Activated naive CD4-positive, alpha-beta T cell treated with anti-CD3 and anti-CD28 coated beads, Interleukin-2, amount 50 U/mL, for 24 hours (primary cell): ENCODE results near the gene COL13A1.

Experiments used
- H3K27ac Mint-ChIP-seq: one replicate; pipeline ENCODE4 v1.8.0; 2021; ENCODE audit warnings: mild to moderate bottlenecking, mixed read lengths
- H3K27me3 Mint-ChIP-seq: one replicate; pipeline ENCODE4 v1.8.0; 2021; ENCODE audit warnings: mixed read lengths
- H3K36me3 Mint-ChIP-seq: one replicate; pipeline ENCODE4 v1.8.0; 2021; ENCODE audit warnings: mixed read lengths
- H3K4me1 Mint-ChIP-seq: one replicate; pipeline ENCODE4 v1.8.0; 2021; ENCODE audit warnings: mixed read lengths
- H3K4me3 Mint-ChIP-seq: one replicate; pipeline ENCODE4 v1.8.0; 2021; ENCODE audit warnings: mild to moderate bottlenecking, mixed read lengths
- H3K9me3 Mint-ChIP-seq: one replicate; pipeline ENCODE4 v1.8.0; 2021; ENCODE audit warnings: mixed read lengths

The COL13A1 gene

GRCh38 chr10:69965086-69965485, 163.4 kb downstream of the COL13A1 start:
- H3K9me3 Mint-ChIP-seq: no peaks in the 10 kb centered on the region
- H3K36me3 Mint-ChIP-seq: no peaks in the 10 kb centered on the region
- no peak overlapping the region for H3K27ac Mint-ChIP-seq
- H3K4me3 Mint-ChIP-seq: no peak overlapping the region
- no peaks in the 10 kb centered on the region for H3K27me3 Mint-ChIP-seq
- H3K4me1 Mint-ChIP-seq: no peaks in the 10 kb centered on the region

- Mint-ChIP-seq H3K36me3 (no peaks in the 10 kb centered on the region), H3K4me1 (no peaks in the 10 kb centered on the region), H3K9me3 (no peaks in the 10 kb centered on the region), H3K4me3 (no peak overlapping the region), H3K27me3 (no peaks in the 10 kb centered on the region), H3K27ac (no peak overlapping the region)
These were observed 164.4 kb downstream of the COL13A1 start for GRCh38 chr10:69965919-69966662.

DNA sequence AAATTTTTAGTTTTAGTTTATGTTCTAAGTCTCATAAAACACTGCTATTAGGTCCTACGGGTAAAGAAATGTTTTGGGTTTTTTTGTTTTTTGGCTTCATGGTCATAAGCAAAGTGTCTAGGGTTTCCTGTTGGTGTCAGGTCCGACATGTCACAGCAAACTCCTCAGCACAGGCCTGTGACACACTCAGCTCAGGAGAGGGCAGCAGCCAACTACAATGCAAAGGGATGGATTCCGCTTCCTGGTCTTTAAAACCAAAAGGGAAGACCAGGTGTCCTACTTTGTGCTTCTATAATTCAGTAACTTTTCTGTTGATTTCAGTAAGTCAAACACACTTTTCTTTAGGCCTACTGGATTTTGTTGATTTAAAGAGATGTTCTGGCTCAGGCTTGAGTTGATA, 167.1 kb downstream of the COL13A1 start:
- no peaks in the 10 kb centered on the region for H3K4me1 Mint-ChIP-seq
- H3K36me3 Mint-ChIP-seq: no peaks in the 10 kb centered on the region
- no peak overlapping the region for H3K27ac Mint-ChIP-seq
- H3K27me3 Mint-ChIP-seq: peaks cover 3% of the 10 kb centered on the region
- no peaks in the 10 kb centered on the region for H3K9me3 Mint-ChIP-seq
- H3K4me3 Mint-ChIP-seq: no peak overlapping the region

DNA sequence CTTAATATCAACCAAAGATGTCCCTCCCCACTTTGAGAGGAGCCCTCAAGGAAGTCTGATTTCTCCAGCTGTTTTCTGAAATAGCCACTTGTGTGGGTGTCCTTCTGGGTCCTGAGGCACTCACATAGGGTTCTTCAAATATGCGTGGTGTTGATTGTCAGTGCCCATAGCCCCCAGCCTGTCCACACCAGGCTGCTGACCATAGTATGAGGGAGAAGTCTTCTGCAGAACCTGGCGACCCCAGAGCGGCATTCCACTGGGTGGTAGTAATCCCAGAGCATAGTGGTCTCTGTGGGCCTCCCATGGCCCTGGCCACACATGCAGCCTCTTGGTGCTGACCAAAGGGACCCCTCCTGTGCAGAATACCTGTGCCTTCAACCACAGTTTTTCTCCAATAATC, 168.3 kb downstream of the COL13A1 start:
- Mint-ChIP-seq H3K27me3 (peaks cover 3% of the 10 kb centered on the region), H3K9me3 (no peaks in the 10 kb centered on the region), H3K4me3 (no peak overlapping the region), H3K27ac (no peak overlapping the region), H3K36me3 (no peaks in the 10 kb centered on the region), H3K4me1 (no peaks in the 10 kb centered on the region)

GRCh38 chr10:69972981-69973397, 171.3 kb downstream of the COL13A1 start:
- H3K9me3 Mint-ChIP-seq: no peaks in the 10 kb centered on the region
- H3K4me3 Mint-ChIP-seq: no peak overlapping the region

GRCh38 chr10:69973678-69974077, 172.0 kb downstream of the COL13A1 start:
- Mint-ChIP-seq H3K4me1 (peaks cover 7% of the 10 kb centered on the region), H3K4me3 (no peak overlapping the region), H3K9me3 (peaks cover 5% of the 10 kb centered on the region), H3K27ac (no peak overlapping the region), H3K27me3 (peaks cover 15% of the 10 kb centered on the region), H3K36me3 (peaks cover 3% of the 10 kb centered on the region)

More at GRCh38 chr10:69972981-69973397, 171.3 kb downstream of the COL13A1 start:
- peaks cover 7% of the 10 kb centered on the region for H3K4me1 Mint-ChIP-seq
- no peaks in the 10 kb centered on the region for H3K36me3 Mint-ChIP-seq
- peaks cover 11% of the 10 kb centered on the region for H3K27me3 Mint-ChIP-seq
- no peak overlapping the region for H3K27ac Mint-ChIP-seq

DNA sequence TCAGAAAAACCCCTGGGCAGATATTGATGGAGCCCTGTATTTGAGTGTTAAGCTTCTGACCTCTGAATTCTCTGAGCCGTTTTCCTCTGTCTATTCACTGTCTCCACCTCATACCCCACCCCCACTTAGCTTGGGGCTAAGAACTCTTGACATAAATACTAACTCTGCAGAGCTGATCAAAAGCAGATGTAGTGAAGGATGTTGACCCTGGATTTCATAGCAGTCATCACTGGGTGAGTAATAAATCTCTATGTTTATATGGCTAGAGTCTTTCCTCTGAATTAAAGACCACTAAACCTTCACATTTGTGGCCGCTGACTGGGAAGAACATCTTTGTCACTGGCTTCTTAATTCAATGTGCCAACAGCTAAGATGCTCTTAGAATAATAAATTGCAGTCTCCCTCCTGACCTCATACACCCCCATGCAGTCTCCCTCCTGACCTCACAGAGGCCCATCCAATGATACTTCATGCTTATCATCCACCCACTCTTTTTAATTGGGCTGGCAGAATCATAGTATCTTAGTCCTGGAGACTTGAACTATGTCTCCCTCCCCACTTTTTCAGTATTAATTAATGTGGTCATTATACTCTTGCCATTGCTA, 172.9 kb downstream of the COL13A1 start:
- Mint-ChIP-seq H3K4me3 (no peak overlapping the region), H3K27ac (no peak overlapping the region), H3K36me3 (peaks cover 3% of the 10 kb centered on the region), H3K4me1 (peaks cover 7% of the 10 kb centered on the region), H3K9me3 (peaks cover 11% of the 10 kb centered on the region), H3K27me3 (peaks cover 19% of the 10 kb centered on the region)

DNA sequence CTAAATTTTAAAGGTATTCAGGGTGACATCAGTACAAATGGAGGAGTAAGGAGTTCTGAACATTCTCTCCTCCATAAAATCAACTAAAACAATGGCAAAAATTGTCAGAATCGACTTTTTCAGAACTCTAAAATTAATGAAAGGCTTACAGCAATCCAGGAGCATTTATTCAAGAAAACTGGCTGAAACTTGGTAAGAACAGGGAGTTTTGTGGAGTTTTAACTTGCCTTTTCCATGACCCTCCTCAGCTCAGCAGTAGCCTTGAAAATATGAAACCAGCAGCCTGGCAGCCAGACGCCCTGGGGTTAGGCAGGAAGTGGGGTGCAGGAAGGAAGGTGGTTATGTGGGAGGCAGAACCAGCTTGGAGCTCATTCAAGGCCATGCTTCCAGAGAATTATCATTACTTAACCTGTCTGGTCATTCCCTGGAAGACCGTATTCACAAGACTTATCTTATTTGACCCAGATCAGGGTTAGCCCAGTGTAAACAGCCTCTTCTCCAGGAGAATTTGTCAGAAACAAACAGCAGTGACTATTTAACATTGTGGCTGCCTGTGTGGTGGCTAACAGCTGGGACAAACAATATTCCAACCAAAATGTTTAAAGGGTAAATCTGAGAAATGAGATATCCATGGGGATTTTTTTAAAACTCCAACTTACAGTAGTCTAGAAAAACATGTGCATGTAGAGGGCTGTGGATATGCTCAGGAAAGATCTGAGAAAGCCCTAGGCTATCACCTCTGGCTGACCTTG, 175.3 kb downstream of the COL13A1 start:
- Mint-ChIP-seq H3K4me1 (peaks cover 7% of the 10 kb centered on the region), H3K27me3 (peaks cover 34% of the 10 kb centered on the region), H3K36me3 (peaks cover 11% of the 10 kb centered on the region), H3K27ac (no peak overlapping the region), H3K4me3 (no peak overlapping the region), H3K9me3 (peaks cover 29% of the 10 kb centered on the region)

DNA sequence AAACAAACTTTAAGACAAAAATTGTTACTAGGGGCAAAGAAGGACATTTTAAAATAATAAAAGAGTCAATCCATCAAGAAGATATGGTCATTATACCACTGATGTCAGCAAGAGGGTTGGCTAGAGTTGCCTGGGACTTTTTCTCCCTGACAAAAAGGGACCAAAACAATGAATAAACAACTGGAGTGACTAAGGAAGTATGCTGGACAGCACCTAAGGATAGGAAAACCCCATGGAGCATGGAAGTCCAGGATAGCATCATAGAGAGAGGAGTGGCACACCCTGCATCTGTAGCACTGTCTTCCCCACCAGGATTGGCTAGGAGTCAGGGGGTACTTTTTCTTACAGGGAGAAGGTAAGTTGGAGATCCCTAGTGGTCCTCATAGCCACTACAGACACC, 177.5 kb downstream of the COL13A1 start:
- H3K27ac Mint-ChIP-seq: no peak overlapping the region
- peaks cover 13% of the 10 kb centered on the region for H3K36me3 Mint-ChIP-seq
- no peak overlapping the region for H3K4me3 Mint-ChIP-seq
- peaks cover 42% of the 10 kb centered on the region for H3K27me3 Mint-ChIP-seq
- H3K4me1 Mint-ChIP-seq: peaks cover 7% of the 10 kb centered on the region
- H3K9me3 Mint-ChIP-seq: peaks cover 37% of the 10 kb centered on the region

- Mint-ChIP-seq H3K27ac (no peak overlapping the region), H3K9me3 (peaks cover 37% of the 10 kb centered on the region), H3K36me3 (peaks cover 13% of the 10 kb centered on the region)
These were observed 179.0 kb downstream of the COL13A1 start for GRCh38 chr10:69980672-69981071.

GRCh38 chr10:69988094-69988493, 186.4 kb downstream of the COL13A1 start:
- Mint-ChIP-seq H3K4me1 (no peaks in the 10 kb centered on the region), H3K4me3 (no peak overlapping the region), H3K27ac (no peak overlapping the region), H3K9me3 (peaks cover under 1% of the 10 kb centered on the region), H3K36me3 (no peaks in the 10 kb centered on the region), H3K27me3 (peaks cover 13% of the 10 kb centered on the region)

More at GRCh38 chr10:69980672-69981071, 179.0 kb downstream of the COL13A1 start:
- Mint-ChIP-seq H3K4me1 (peaks cover 7% of the 10 kb centered on the region), H3K4me3 (no peak overlapping the region), H3K27me3 (peaks cover 43% of the 10 kb centered on the region)

DNA sequence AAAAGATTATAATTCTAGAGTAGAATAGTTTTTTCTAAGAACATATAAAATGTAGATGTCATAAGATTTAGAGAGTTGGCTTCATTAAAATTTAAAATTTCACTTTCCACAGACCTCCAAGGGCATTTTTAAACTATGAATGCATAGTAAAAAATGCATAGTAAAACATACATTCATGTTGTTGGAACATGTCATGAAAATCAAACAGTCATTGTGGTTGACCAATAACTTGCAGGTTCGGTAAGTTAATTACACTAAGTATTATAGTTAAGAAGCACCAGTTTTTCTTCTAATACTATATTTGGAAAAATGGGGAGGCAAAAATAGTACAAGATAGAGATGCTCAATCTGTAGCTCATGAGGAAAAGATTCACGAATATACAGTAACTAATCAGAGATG, 189.4 kb downstream of the COL13A1 start:
- Mint-ChIP-seq H3K27ac (no peak overlapping the region), H3K4me3 (no peak overlapping the region), H3K36me3 (no peaks in the 10 kb centered on the region), H3K4me1 (no peaks in the 10 kb centered on the region), H3K9me3 (no peaks in the 10 kb centered on the region), H3K27me3 (peaks cover 4% of the 10 kb centered on the region)

- Mint-ChIP-seq H3K36me3 (no peaks in the 10 kb centered on the region), H3K27me3 (peaks cover 3% of the 10 kb centered on the region), H3K4me1 (no peaks in the 10 kb centered on the region), H3K9me3 (no peaks in the 10 kb centered on the region), H3K4me3 (no peak overlapping the region), H3K27ac (no peak overlapping the region)
These were observed 192.6 kb downstream of the COL13A1 start for GRCh38 chr10:69994262-69994661.

DNA sequence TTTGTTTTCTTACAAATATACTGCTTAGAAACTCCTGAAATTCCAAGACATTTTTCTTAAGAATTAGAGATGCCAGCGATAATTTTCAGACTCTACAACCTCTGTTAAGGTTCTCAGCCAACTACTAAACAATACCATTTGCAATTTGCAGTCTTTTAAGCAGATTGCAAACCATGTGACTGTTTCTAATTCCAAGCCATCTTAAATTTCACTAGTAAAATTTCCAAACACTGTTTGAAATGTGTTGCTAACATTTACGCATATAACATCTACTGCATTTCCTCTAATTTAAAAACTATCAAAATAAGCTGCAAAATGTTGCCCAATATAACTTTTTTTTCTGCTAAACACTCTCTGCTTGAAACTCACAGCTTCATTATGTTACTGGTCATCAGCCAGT, 194.9 kb downstream of the COL13A1 start:
- no peak overlapping the region for H3K27ac Mint-ChIP-seq
- H3K4me3 Mint-ChIP-seq: no peak overlapping the region
- H3K27me3 Mint-ChIP-seq: peaks cover 3% of the 10 kb centered on the region
- H3K9me3 Mint-ChIP-seq: no peaks in the 10 kb centered on the region
- no peaks in the 10 kb centered on the region for H3K36me3 Mint-ChIP-seq
- H3K4me1 Mint-ChIP-seq: no peaks in the 10 kb centered on the region

DNA sequence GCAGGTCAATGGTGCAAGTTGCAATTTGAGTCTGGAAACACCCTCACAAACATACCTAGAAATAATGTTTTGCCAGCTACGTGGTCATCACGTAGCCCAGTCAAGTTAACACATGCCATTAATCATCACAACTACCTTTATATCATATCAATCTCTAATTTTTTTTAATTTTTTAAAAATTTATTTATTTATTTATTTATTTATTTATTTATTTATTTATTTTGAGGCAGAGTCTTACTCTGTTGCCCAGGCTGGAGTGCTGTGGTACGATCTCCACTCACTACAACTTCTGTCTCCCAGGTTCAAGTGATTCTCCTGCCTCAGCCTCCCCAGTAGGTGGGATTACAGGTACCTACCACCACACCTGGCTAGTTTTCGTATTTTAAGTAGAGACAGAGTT, 198.6 kb downstream of the COL13A1 start:
- Mint-ChIP-seq H3K27me3 (peaks cover 18% of the 10 kb centered on the region), H3K4me3 (no peak overlapping the region), H3K36me3 (no peaks in the 10 kb centered on the region), H3K9me3 (peaks cover 4% of the 10 kb centered on the region), H3K4me1 (no peaks in the 10 kb centered on the region), H3K27ac (no peak overlapping the region)
